H1 (cell line): ENCODE data around the gene THAP11.

ENCODE experiments used
- GABPA ChIP-seq: IDR thresholded peaks from 2 replicates; pipeline ENCODE4 v1.6.1; 2011; ENCODE audit warnings: mild to moderate bottlenecking, low read length, moderate library complexity, borderline replicate concordance; ENCODE audit not compliant: insufficient read depth
- RXRA ChIP-seq: IDR thresholded peaks from 2 replicates; pipeline ENCODE4 v1.6.1; 2011; ENCODE audit warnings: low read depth, mild to moderate bottlenecking, low read length, moderate library complexity; ENCODE audit not compliant: insufficient read depth
- SIX5 ChIP-seq: IDR thresholded peaks from 2 replicates; pipeline ENCODE4 v1.6.1; 2011; ENCODE audit warnings: mild to moderate bottlenecking, low read depth, low read length
- TAF1 ChIP-seq: IDR thresholded peaks from 2 replicates; pipeline ENCODE4 v1.6.1; 2011; ENCODE audit warnings: mild to moderate bottlenecking, low read depth, low read length
- YY1 ChIP-seq: IDR thresholded peaks from 2 replicates; pipeline ENCODE4 v1.6.1; 2011; ENCODE audit warnings: low read depth, mild to moderate bottlenecking, low read length
- TF ChIP-seq, protein P1 (sequence below), 3 experiments: IDR thresholded peaks; 1 replicate in 2 of 3; 2 replicates in 1 of 3; pipeline versions ENCODE4 v1.5.1 to v1.6.1; 2011; ENCODE audit warnings: low read length in 3 of 3, mild to moderate bottlenecking in 3 of 3, inconsistent platforms in 2 of 3, low read depth in 1 of 3, moderate library complexity in 1 of 3; ENCODE audit not compliant: insufficient read depth in 1 of 3; ENCODE audit errors: control extremely low read depth in 1 of 3

DNA sequence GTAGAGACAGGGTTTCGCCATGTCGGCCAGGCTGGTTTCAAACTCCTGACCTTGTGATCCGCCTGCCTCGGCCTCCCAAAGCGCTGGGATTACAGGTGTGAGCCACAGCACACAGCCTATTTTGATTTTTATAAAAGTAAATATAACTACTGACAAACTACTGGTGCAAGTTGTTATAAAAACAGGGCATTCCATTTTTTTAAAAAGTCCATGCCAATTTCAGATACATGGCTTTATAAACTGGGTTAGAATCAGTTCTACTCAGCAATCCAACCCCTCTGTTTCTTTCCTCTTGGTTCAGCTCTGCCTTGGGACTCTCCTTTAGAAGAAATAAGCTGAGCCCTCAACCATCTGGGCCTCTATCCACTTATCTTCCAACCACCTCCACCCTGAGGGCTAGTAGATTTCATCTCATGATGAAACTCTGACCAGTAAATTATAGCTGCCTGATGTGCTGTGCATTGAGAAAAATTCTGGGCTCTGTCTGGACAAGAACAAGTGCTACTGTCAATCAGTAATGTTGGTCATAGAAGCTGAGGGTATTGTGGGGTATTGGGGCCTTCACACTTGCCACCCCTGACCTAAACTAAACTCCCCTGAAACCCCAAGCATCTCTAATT, 45.9 kb upstream of the THAP11 start:
- TF ChIP-seq YY1 (no peak), SIX5 (no peak), GABPA (no peak), TAF1 (no peak), RXRA (no peak)
- TF ChIP-seq, protein P1, sequence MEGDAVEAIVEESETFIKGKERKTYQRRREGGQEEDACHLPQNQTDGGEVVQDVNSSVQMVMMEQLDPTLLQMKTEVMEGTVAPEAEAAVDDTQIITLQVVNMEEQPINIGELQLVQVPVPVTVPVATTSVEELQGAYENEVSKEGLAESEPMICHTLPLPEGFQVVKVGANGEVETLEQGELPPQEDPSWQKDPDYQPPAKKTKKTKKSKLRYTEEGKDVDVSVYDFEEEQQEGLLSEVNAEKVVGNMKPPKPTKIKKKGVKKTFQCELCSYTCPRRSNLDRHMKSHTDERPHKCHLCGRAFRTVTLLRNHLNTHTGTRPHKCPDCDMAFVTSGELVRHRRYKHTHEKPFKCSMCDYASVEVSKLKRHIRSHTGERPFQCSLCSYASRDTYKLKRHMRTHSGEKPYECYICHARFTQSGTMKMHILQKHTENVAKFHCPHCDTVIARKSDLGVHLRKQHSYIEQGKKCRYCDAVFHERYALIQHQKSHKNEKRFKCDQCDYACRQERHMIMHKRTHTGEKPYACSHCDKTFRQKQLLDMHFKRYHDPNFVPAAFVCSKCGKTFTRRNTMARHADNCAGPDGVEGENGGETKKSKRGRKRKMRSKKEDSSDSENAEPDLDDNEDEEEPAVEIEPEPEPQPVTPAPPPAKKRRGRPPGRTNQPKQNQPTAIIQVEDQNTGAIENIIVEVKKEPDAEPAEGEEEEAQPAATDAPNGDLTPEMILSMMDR (IDR thresholded peaks at IDR 0.05; ENCODE audit: control extremely low read depth in 1 of 3, insufficient read depth in 1 of 3, low read depth in 1 of 3, low read length in 3 of 3) = no peak
